Endothelial cell of umbilical vein (primary cell): Measurements from ENCODE around the gene PHC1. TPM values are rescaled to one million over a fixed set of nuclear protein-coding genes. Genes with fewer than 3 reads are reported as not detected.

Source experiments
- BruUV-seq: library from RNA; stranded (reverse); fragments of 400-500 nt; replicated peaks from 2 replicates; lab custom pipeline; 2021; lab: Mats Ljungman, UMichigan
- CTCF ChIA-PET: fragments of 300-600, 350-600 bp; sonication (Branson Sonifier 250); formaldehyde crosslinking; loops from one replicate; lab custom pipeline; 2021; ENCODE audit warnings: antibody characterized with exemption, inconsistent platforms; lab: Charles Lee
- POLR2A ChIA-PET: fragments of 300-600, 350-600 bp; sonication (Branson Sonifier 250); formaldehyde crosslinking; loops from one replicate; lab custom pipeline; 2021; ENCODE audit warnings: antibody characterized with exemption, inconsistent platforms; lab: Charles Lee
- DNase-seq: peaks from one replicate; pipeline ENCODE4 v3.0.0-alpha.2; 2011; ENCODE audit warnings: low read depth, low spot score
- FAIRE-seq: peaks from 2 replicates; lab custom pipeline; 2011; peaks lifted over from hg19 to GRCh38; lab: Jason Lieb, UNC
- H2AFZ ChIP-seq: 2 replicates; pipeline ENCODE4 v1.6.0; 2012; ENCODE audit warnings: low read depth, low read length, control low read depth, inconsistent platforms
- H3K27ac ChIP-seq: 2 replicates; pipeline ENCODE4 v1.5.1; 2011; ENCODE audit warnings: low read depth, mild to moderate bottlenecking, control low read depth, low read length, moderate library complexity; ENCODE audit not compliant: insufficient read depth
- H3K27me3 ChIP-seq, 2 experiments: 2 replicates each; pipeline versions ENCODE4 v1.6.0 to v1.6.1; 2011; ENCODE audit warnings: low read length in 2 of 2, mixed read lengths in 1 of 2; ENCODE audit not compliant: control insufficient read depth in 2 of 2, insufficient read depth in 2 of 2
- H3K36me3 ChIP-seq, 2 experiments: 2 replicates in 1 of 2; 3 replicates in 1 of 2; pipeline ENCODE4 v1.5.1; 2011; ENCODE audit warnings: low read length in 2 of 2, mild to moderate bottlenecking in 1 of 2, moderate library complexity in 1 of 2; ENCODE audit not compliant: control insufficient read depth in 2 of 2, insufficient read depth in 2 of 2; ENCODE audit errors: extremely low read depth in 1 of 2
- H3K4me1 ChIP-seq: 3 replicates; pipeline ENCODE4 v1.5.1; 2011; ENCODE audit warnings: mild to moderate bottlenecking, low read length; ENCODE audit not compliant: control insufficient read depth, insufficient read depth; ENCODE audit errors: extremely low read depth
- H3K4me2 ChIP-seq: 2 replicates; pipeline ENCODE4 v1.6.1; 2011; ENCODE audit warnings: low read length, control low read depth, mixed read lengths; ENCODE audit not compliant: insufficient read depth
- H3K4me3 ChIP-seq, 3 experiments: fragments of 200-600 bp in 1 of 3; sonication (generic), shearing (Covaris generic) in 1 of 3; replicated peaks in 1 of 3; 2 replicates each; pipeline ENCODE4 v1.5.1; 2011 to 2016; ENCODE audit warnings: control low read depth in 3 of 3, low read length in 3 of 3, mild to moderate bottlenecking in 2 of 3, inconsistent platforms in 1 of 3, low read depth in 1 of 3, moderate library complexity in 1 of 3; ENCODE audit not compliant: insufficient read depth in 1 of 3
- H3K79me2 ChIP-seq: 2 replicates; pipeline ENCODE4 v1.6.0; 2012; ENCODE audit warnings: low read length, inconsistent platforms; ENCODE audit not compliant: control insufficient read depth, insufficient read depth
- H3K9ac ChIP-seq: replicated peaks from 2 replicates; pipeline ENCODE3; 2011; ENCODE audit warnings: low read length, control low read depth; ENCODE audit not compliant: insufficient read depth; ENCODE audit errors: extremely low read depth
- H3K9me1 ChIP-seq: replicated peaks from 3 replicates; pipeline ENCODE4 v1.6.0; 2011; ENCODE audit warnings: mild to moderate bottlenecking, low read length; ENCODE audit not compliant: control insufficient read depth, insufficient read depth; ENCODE audit errors: extremely low read depth
- H3K9me3 ChIP-seq: replicated peaks from 2 replicates; pipeline ENCODE4 v1.5.1; 2012; ENCODE audit warnings: low read length, inconsistent platforms; ENCODE audit not compliant: control insufficient read depth, insufficient read depth
- H4K20me1 ChIP-seq: replicated peaks from 2 replicates; pipeline ENCODE3; 2011; ENCODE audit warnings: mild to moderate bottlenecking, low read length; ENCODE audit not compliant: control insufficient read depth, insufficient read depth; ENCODE audit errors: extremely low read depth
- CTCF ChIP-seq, 2 donors: IDR thresholded peaks; 1 replicate in 1 of 2; 2 replicates in 1 of 2; pipeline ENCODE4 v1.5.1; 2011; ENCODE audit warnings: low read length in 2 of 2, mild to moderate bottlenecking in 2 of 2, moderate library complexity in 2 of 2, control low read depth in 1 of 2, inconsistent platforms in 1 of 2, low read depth in 1 of 2; ENCODE audit not compliant: insufficient read depth in 1 of 2; ENCODE audit errors: extremely low read depth in 1 of 2
- EZH2 ChIP-seq: IDR thresholded peaks from 2 replicates; pipeline ENCODE4 v1.6.1; 2012; ENCODE audit warnings: borderline replicate concordance, low read depth, mild to moderate bottlenecking, moderate library complexity, low read length, inconsistent platforms; ENCODE audit not compliant: severe bottlenecking
- FOS ChIP-seq: IDR thresholded peaks from 2 replicates; pipeline ENCODE4 v1.6.1; 2011; ENCODE audit warnings: mild to moderate bottlenecking, low read length, moderate library complexity, borderline replicate concordance; ENCODE audit not compliant: insufficient read depth
- GATA2 ChIP-seq: IDR thresholded peaks from 2 replicates; pipeline ENCODE4 v1.7.0; 2011; ENCODE audit warnings: low read depth, mild to moderate bottlenecking, moderate library complexity, mixed read lengths, low read length; ENCODE audit not compliant: insufficient read length, insufficient read depth
- JUN ChIP-seq: IDR thresholded peaks from 2 replicates; pipeline ENCODE4 v1.6.1; 2011; ENCODE audit warnings: borderline replicate concordance, low read depth; ENCODE audit not compliant: insufficient read length, insufficient read depth
- MAX ChIP-seq: IDR thresholded peaks from 2 replicates; pipeline ENCODE4 v1.6.1; 2011; ENCODE audit not compliant: insufficient read depth, insufficient read length
- MYC ChIP-seq: IDR thresholded peaks from one replicate; pipeline ENCODE4 v1.6.1; 2011; ENCODE audit warnings: mild to moderate bottlenecking, low read depth, low read length
- POLR2A ChIP-seq: IDR thresholded peaks from 2 replicates; pipeline ENCODE4 v1.6.1; 2012; ENCODE audit warnings: low read depth, mild to moderate bottlenecking, control low read depth, low read length
- POLR2AphosphoS5 ChIP-seq: IDR thresholded peaks from 2 replicates; pipeline ENCODE4 v1.6.1; 2012; ENCODE audit warnings: low read depth, mild to moderate bottlenecking, control low read depth, low read length, moderate library complexity; ENCODE audit not compliant: insufficient read depth
- dilution Hi-C: fragments of 300-500 bp; cut with MboI; formaldehyde crosslinking; loops from one replicate; pipeline ENCODE4 v1.15.0; 2019; ENCODE audit warnings: low sequenced_read_pairs; ENCODE audit not compliant: extremely low pct_ligation_motif_present
- intact Hi-C: fragments of 100-400 bp; cut with micrococcal nuclease; formaldehyde crosslinking; loops from one replicate; pipeline ENCODE4 v1.10.0; 2022
- polyA plus RNA-seq, 4 experiments: library from polyadenylated mRNA; depleted of rRNA in 3 of 4; stranded (reverse) in 3 of 4; unstranded in 1 of 4; fragments of >200 nt; gene quantifications; 2 replicates each; pipeline versions ENCODE4 v1.2.1 to v1.2.3, GENCODE V29; 2011 to 2012; ENCODE audit warnings: missing spikeins in 1 of 4
- total RNA-seq: library from RNA; stranded (reverse); gene quantifications from 2 replicates; pipeline ENCODE4 v1.2.3, GENCODE V29; 2021

PHC1 gene
- total and polyA plus RNA-seq, 2 donors (not counting 3 experiments of a cell fraction or from before 2014, with no cell fraction given): 37.3 to 66.3 TPM

GRCh38 chr12:8985213-8985754 is 71.0 kb downstream of the PHC1 start:
- intact Hi-C loops: no loop called here
- DNase-seq (no peak), FAIRE-seq (no peak)
- Histone ChIP-seq H2AFZ (no peak overlapping the region), H3K27me3 (peaks cover 0 to 2% of the 10 kb centered on the region in 2 experiments), H3K9ac (no peak overlapping the region), H3K4me1 (peaks cover 24% of the 10 kb centered on the region), H3K36me3 (no peaks in the 10 kb centered on the region), H3K9me1 (no peaks in the 10 kb centered on the region), H3K27ac (no peak overlapping the region), H3K79me2 (no peaks in the 10 kb centered on the region), H3K9me3 (no peaks in the 10 kb centered on the region), H3K4me3 (no peak overlapping the region), H4K20me1 (peaks cover 2% of the 10 kb centered on the region), H3K4me2 (no peak overlapping the region)
- CTCF ChIA-PET: no interaction called here
- no TSS peak for BruUV-seq
- POLR2A ChIA-PET: no interaction called here
- dilution Hi-C loops: no loop called here
- TF ChIP-seq GATA2: no peak

GRCh38 chr12:8987163-8987562 is 72.9 kb downstream of the PHC1 start:
- no peak for DNase-seq
- dilution Hi-C loops: no loop called here
- no peaks in the 10 kb centered on the region for H3K27me3 ChIP-seq
- H3K4me2 ChIP-seq: no peak overlapping the region
- ChIA-PET CTCF (no interaction called here), POLR2A (no interaction called here)
- BruUV-seq: no TSS peak
- no peak overlapping the region for H3K9ac ChIP-seq
- H3K9me3 ChIP-seq: no peaks in the 10 kb centered on the region
- intact Hi-C loops: no loop called here
- peaks cover 2% of the 10 kb centered on the region for H4K20me1 ChIP-seq
- FAIRE-seq: no peak
- H3K79me2 ChIP-seq: no peaks in the 10 kb centered on the region
- H3K36me3 ChIP-seq: no peaks in the 10 kb centered on the region
- H3K4me3 ChIP-seq: no peak overlapping the region
- H3K27ac ChIP-seq: no peak overlapping the region
- H3K4me1 ChIP-seq: peaks cover 37% of the 10 kb centered on the region
- TF ChIP-seq MAX (no peak), POLR2AphosphoS5 (no peak), CTCF (IDR thresholded peaks at IDR 0.05; ENCODE audit: extremely low read depth in 1 of 2, insufficient read depth in 1 of 2, low read depth in 1 of 2, low read length in 2 of 2) (no peak), POLR2A (no peak), MYC (no peak), FOS (no peak), EZH2 (no peak), GATA2 (no peak), JUN (no peak)
- H2AFZ ChIP-seq: no peak overlapping the region
- H3K9me1 ChIP-seq: no peaks in the 10 kb centered on the region
